KBM-7 (cell line): ENCODE data around the gene ADARB2.
"Not testable (repeated sequence)": the region's sequence is repeated elsewhere in the genome, so short reads cannot be mapped to it uniquely, and the experiment has no call there.

ENCODE experiments used
- DNase-seq: peaks from one replicate; pipeline ENCODE4 v3.0.0-alpha.2; 2015
- in situ Hi-C: fragments of 300-500 bp; cut with MboI; formaldehyde crosslinking; loops from 2 replicates; pipeline ENCODE4 v1.14.3; 2020; ENCODE audit warnings: low sequenced_read_pairs, low pct_unique_long_range_greater_than_20kb, mixed read lengths

The ADARB2 gene

GRCh38 chr10:1468811-1469210 is 268.5 kb downstream of the ADARB2 start:
- in situ Hi-C loops, result no loop called here
- no peak for DNase-seq

GRCh38 chr10:1467334-1468076 is 269.8 kb downstream of the ADARB2 start:
- DNase-seq, result no peak
- in situ Hi-C loops, result no loop called here

GRCh38 chr10:1465993-1466764 is 271.1 kb downstream of the ADARB2 start:
- in situ Hi-C loops, result no loop called here
- DNase-seq, result no peak

GRCh38 chr10:1465418-1465911 is 271.9 kb downstream of the ADARB2 start:
- DNase-seq, result no peak
- in situ Hi-C loops, result no loop called here

GRCh38 chr10:1464881-1465417 is 272.4 kb downstream of the ADARB2 start:
- in situ Hi-C loops, result no loop called here
- DNase-seq, result no peak

- in situ Hi-C loops, DNase-seq: not testable (repeated sequence)
These were observed 273.4 kb downstream of the ADARB2 start for GRCh38 chr10:1463971-1464370.

GRCh38 chr10:1462994-1463633 is 274.2 kb downstream of the ADARB2 start:
- DNase-seq, result no peak
- in situ Hi-C loops, result no loop called here

- in situ Hi-C loops, result no loop called here
- DNase-seq, result no peak
These were observed 274.8 kb downstream of the ADARB2 start for GRCh38 chr10:1462521-1462920.

GRCh38 chr10:1462032-1462431 is 275.3 kb downstream of the ADARB2 start:
- in situ Hi-C loops, result no loop called here
- no peak for DNase-seq

- peak; percentile 40 for DNase-seq
- in situ Hi-C loops, result no loop called here
These were observed 276.3 kb downstream of the ADARB2 start for GRCh38 chr10:1461016-1461415.

- DNase-seq, in situ Hi-C loops: not testable (repeated sequence)
These were observed 277.7 kb downstream of the ADARB2 start for GRCh38 chr10:1459664-1460063.

- in situ Hi-C loops, result no loop called here
- no peak for DNase-seq
These were observed 282.4 kb downstream of the ADARB2 start for GRCh38 chr10:1454951-1455350.

GRCh38 chr10:1454428-1454827 is 282.9 kb downstream of the ADARB2 start:
- DNase-seq, result no peak
- in situ Hi-C loops, result no loop called here

GRCh38 chr10:1452777-1453176 is 284.5 kb downstream of the ADARB2 start:
- in situ Hi-C loops, result no loop called here
- no peak for DNase-seq

- no peak for DNase-seq
- in situ Hi-C loops, result no loop called here
These were observed 285.4 kb downstream of the ADARB2 start for GRCh38 chr10:1451941-1452340.

- DNase-seq, result no peak
- in situ Hi-C loops, result no loop called here
These were observed 285.9 kb downstream of the ADARB2 start for GRCh38 chr10:1451362-1451888.

- DNase-seq, result no peak
- in situ Hi-C loops, result no loop called here
These were observed 287.6 kb downstream of the ADARB2 start for GRCh38 chr10:1449572-1450205.

GRCh38 chr10:1449021-1449420 is 288.3 kb downstream of the ADARB2 start:
- in situ Hi-C loops, result no loop called here
- no peak for DNase-seq
